Heart left ventricle (tissue), 16 donors: Measurements from ENCODE around the gene GSC. TPM values are rescaled to one million over a fixed set of nuclear protein-coding genes. Genes with fewer than 3 reads are reported as not detected.
"Not testable (repeated sequence)": the region's sequence is repeated elsewhere in the genome, so short reads cannot be mapped to it uniquely, and the experiment has no call there.

Source experiments
- ATAC-seq, 4 donors: fragments of 200-7000 bp; cut with Tn5 transposase; one replicate each; pipeline ENCODE4 v1.9.1; 2020 to 2022; ENCODE audit warnings: moderate library complexity in 4 of 4, mild to moderate bottlenecking in 3 of 4, moderate number of reproducible peaks in 1 of 4
- DNase-seq, 5 donors: peaks; one replicate each; pipeline ENCODE4 v3.0.0-alpha.2; 2020
- H3K27ac ChIP-seq, 12 donors: fragments of 200-600 bp; sonication (generic) in 4 of 12; one replicate each; pipeline versions ENCODE4 v1.5.0 to v1.8.0; 2016 to 2022; ENCODE audit warnings: mild to moderate bottlenecking in 2 of 12
- H3K27me3 ChIP-seq, 9 donors: fragments of 200-600 bp; sonication (generic) in 2 of 9; one replicate each; pipeline versions ENCODE4 v1.5.1 to v1.8.0; 2016 to 2022; ENCODE audit warnings: mild to moderate bottlenecking in 3 of 9
- H3K36me3 ChIP-seq, 9 donors: fragments of 200-600 bp; sonication (generic) in 2 of 9; one replicate each; pipeline versions ENCODE4 v1.5.0 to v1.8.0; 2018 to 2022; ENCODE audit warnings: mild to moderate bottlenecking in 2 of 9
- H3K4me1 ChIP-seq, 12 donors: fragments of 200-600 bp; sonication (generic) in 4 of 12; one replicate each; pipeline versions ENCODE4 v1.5.0 to v1.8.0; 2016 to 2022; ENCODE audit warnings: mild to moderate bottlenecking in 3 of 12
- H3K4me3 ChIP-seq, 12 donors: fragments of 200-600 bp; sonication (generic) in 4 of 12; one replicate each; pipeline versions ENCODE4 v1.5.0 to v1.8.0; 2017 to 2022; ENCODE audit warnings: mild to moderate bottlenecking in 9 of 12, moderate library complexity in 4 of 12
- H3K9me3 ChIP-seq, 12 donors: fragments of 200-600 bp; sonication (generic) in 4 of 12; one replicate each; pipeline versions ENCODE4 v1.5.0 to v1.8.0; 2016 to 2022; ENCODE audit warnings: mild to moderate bottlenecking in 1 of 12
- CTCF ChIP-seq, 12 donors: fragments of 200-600 bp; sonication (generic) in 4 of 12; IDR thresholded peaks; one replicate each; pipeline versions ENCODE4 v1.5.0 to v1.8.0; 2018 to 2022; ENCODE audit warnings: antibody characterized with exemption in 12 of 12, mild to moderate bottlenecking in 5 of 12
- POLR2A ChIP-seq, 2 donors: fragments of 450-650 bp; IDR thresholded peaks; one replicate each; pipeline ENCODE4 v1.6.1; 2017; ENCODE audit warnings: antibody characterized with exemption in 2 of 2, mild to moderate bottlenecking in 2 of 2, moderate library complexity in 2 of 2
- WGBS, 4 donors: extraction: QIAGEN DNeasy Blood & Tissue Kit in 2 of 4; methylation state at CpG; one replicate each; pipeline versions ENCODE4 v1.1.5 to v1.1.7; 2013 to 2018; 5-methylcytosine and 5-hydroxymethylcytosine counted together
- intact Hi-C, 10 donors: fragments of 100-400 bp; cut with DNase I; formaldehyde crosslinking; loops; one replicate each; pipeline versions ENCODE4 v1.11.1 to v1.14.2; 2022
- polyA plus RNA-seq, 2 donors: library from polyadenylated mRNA; stranded (reverse); fragments of 200-250 nt; gene quantifications; one replicate each; pipeline ENCODE4 v1.2.3, GENCODE V29; 2013
- total RNA-seq, 9 donors: library from RNA; depleted of rRNA in 2 of 9; stranded (reverse); fragments of >200 nt in 2 of 9; fragmentation: NEBNext Ultra II Directional in 3 of 9; extraction: Animal tissue kit (Norgen Biotek cat#: 25700) in 3 of 9; gene quantifications; one replicate each; pipeline versions ENCODE4 v1.1.0 to v1.2.4, GENCODE V29; 2016 to 2023
- donor health status: ischemic (EF 13 %, LVEDD 7.1; RV severe dilation, severe dysfunction).
- donor health status: healthy with polysubstance abuse.
- donor health status: DM: no; HTN: yes; CAD: no.
- donor health status: DM: no; HTN: no; CAD: no.
- donor health status: ischemic (EF 25% LVEDD 6.9; RV normal size, moderate dysfunction).
- donor health status: ischemic (EF 25% LVEDD 5.7; RV mildly dilated, moderate dysfunction).
- donor health status: healthy.
- donor health status: DM: yes; HTN: yes; CAD: no.
- donor health status: ischemic (EF 35%, LVEDD 5.7; RV mildly dilated, moderate dysfunction).
- donor health status: nonischemic (EF 11% LVEDD 7.7; RV severe dilation, severe dysfunction).
- donor health status: DM: yes; HTN: yes; CAD: no.
- donor health status: PGD.
- donor health status: ischemic (EF 29% LVEDD 5.4; RV normal size, mild dysfunction).
- donor health status: nonischemic (EF 23%, LVEDD 6.1; RV moderate dilation, normal function).

The GSC gene
- total and polyA plus RNA-seq, 11 donors: 0.15 to 1.3 (median 0.34) TPM; not detected in 5

- TF ChIP-seq POLR2A (IDR thresholded peaks at IDR 0.05) (no peak), CTCF (IDR thresholded peaks at IDR 0.05) (no peak)
- no peaks in the 10 kb centered on the region for H3K9me3 ChIP-seq
- intact Hi-C loops: loop anchor here in 1 of 10 donors (10.0 kb wide), 1 partner anchor 589 kb away; no protein-coding TSS in a partner anchor
- no peak overlapping the region for H3K4me3 ChIP-seq
- no peak for DNase-seq
- H3K27ac ChIP-seq: peak overlapping the region in 1 of 12 donors; percentile 38
- H3K27me3 ChIP-seq: peaks cover 0 to 25% (median 0%) of the 10 kb centered on the region in 9 donors
- no peaks in the 10 kb centered on the region for H3K4me1 ChIP-seq
- 41 to 55% (median 47%) methylated on average over 5 of the region's 5 CpGs for WGBS, 4 donors
- no peak for ATAC-seq
- no peaks in the 10 kb centered on the region for H3K36me3 ChIP-seq
These were observed 35.9 kb upstream of the GSC start for GRCh38 chr14:94805680-94806288.

DNA sequence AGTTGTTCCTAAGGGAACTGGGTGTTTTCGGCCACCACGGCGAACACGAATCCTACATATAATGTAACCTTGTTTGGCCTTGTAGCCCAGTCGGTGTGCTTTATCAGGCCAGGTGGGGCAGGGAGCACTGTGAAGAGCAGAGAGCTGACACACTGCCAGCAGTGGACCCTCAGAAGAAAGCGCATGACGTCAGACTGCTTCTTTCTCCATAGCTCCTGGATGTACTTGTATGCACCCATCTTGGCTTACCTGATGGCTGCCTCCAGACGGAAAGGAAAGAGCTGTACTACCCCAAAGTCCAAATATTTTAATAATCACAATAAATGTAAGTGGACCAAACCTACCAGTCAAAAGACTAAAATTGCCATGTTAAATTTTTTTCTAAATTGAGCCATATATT lies 31.3 kb upstream of the GSC start:
- Histone ChIP-seq H3K4me1 (no peaks in the 10 kb centered on the region), H3K27ac (no peak overlapping the region), H3K9me3 (no peaks in the 10 kb centered on the region), H3K4me3 (no peak overlapping the region), H3K36me3 (no peaks in the 10 kb centered on the region), H3K27me3 (peaks cover 0 to 33% (median 0%) of the 10 kb centered on the region in 9 donors)
- DNase-seq: no peak
- intact Hi-C loops: loop anchor here in 1 of 10 donors (10.0 kb wide), 1 partner anchor 594 kb away; no protein-coding TSS in a partner anchor
- 80 to 87% (median 84%) methylated on average over 8 of the region's 8 CpGs for WGBS, 4 donors
- no peak for ATAC-seq
- TF ChIP-seq POLR2A (IDR thresholded peaks at IDR 0.05) (no peak), CTCF (IDR thresholded peaks at IDR 0.05) (no peak)

GRCh38 chr14:94800764-94801163 lies 30.9 kb upstream of the GSC start:
- ATAC-seq, H3K9me3 ChIP-seq, H3K36me3 ChIP-seq, H3K4me3 ChIP-seq, DNase-seq, H3K4me1 ChIP-seq, H3K27ac ChIP-seq: not testable (repeated sequence)
- intact Hi-C loops: loop anchor here in 1 of 10 donors (10.0 kb wide), 1 partner anchor 594 kb away; no protein-coding TSS in a partner anchor
- 67 to 84% (median 69%) methylated on average over 9 of the region's 9 CpGs for WGBS, 4 donors
- H3K27me3 ChIP-seq: peaks cover 0 to 33% (median 0%) of the 10 kb centered on the region in 9 donors

DNA sequence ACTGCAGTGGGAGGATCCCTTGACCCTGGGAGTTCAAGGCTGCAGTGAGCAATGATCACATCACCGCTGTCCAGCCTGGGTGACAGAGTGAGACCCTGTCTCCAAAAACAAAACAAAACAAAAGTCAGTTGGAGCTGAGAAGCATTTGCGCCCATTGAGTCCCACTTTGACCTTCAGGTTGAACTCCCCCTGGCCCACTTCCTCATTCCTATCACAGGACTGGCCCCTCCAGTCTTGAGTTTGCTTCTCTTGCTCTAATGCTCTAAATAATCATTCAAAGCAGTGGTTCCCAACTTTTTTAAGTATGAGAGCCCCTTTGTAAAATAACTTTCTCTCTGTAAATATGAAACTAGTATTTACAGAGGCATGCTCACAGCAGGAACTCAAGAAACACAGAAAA lies 28.0 kb upstream of the GSC start:
- Histone ChIP-seq H3K27me3 (peaks cover 0 to 55% (median 3%) of the 10 kb centered on the region in 9 donors), H3K27ac (no peak overlapping the region), H3K9me3 (no peaks in the 10 kb centered on the region), H3K4me1 (no peaks in the 10 kb centered on the region), H3K4me3 (no peak overlapping the region), H3K36me3 (no peaks in the 10 kb centered on the region)
- WGBS, 4 donors: 76 to 86% (median 82%) methylated on average over 2 of the region's 2 CpGs
- ATAC-seq (no peak), DNase-seq (no peak)
- intact Hi-C loops: no loop called here
- TF ChIP-seq CTCF (IDR thresholded peaks at IDR 0.05) (no peak), POLR2A (IDR thresholded peaks at IDR 0.05) (no peak)

DNA sequence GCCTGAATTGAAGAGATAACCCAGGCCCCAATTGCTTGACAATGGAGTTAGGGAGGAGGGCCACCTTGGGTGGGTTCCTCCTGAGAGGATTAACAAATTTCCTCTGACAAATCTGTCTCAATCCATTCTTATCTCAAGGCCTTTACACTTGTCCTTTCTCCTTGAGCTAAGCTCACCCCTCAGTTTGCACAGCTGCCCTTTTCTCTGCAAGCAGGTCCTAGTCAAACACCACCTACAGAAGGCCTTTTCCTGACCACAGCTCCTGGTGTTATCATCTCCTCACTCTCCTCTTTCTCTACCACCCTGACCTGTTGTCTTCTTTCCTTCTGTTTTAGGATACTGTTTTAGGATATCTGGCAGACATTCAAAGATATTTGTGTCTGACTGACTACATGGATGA lies 26.4 kb upstream of the GSC start:
- Histone ChIP-seq H3K27ac (no peak overlapping the region), H3K36me3 (no peaks in the 10 kb centered on the region), H3K9me3 (no peaks in the 10 kb centered on the region), H3K4me3 (no peak overlapping the region), H3K27me3 (peaks cover 0 to 59% (median 3%) of the 10 kb centered on the region in 9 donors), H3K4me1 (no peaks in the 10 kb centered on the region)
- ATAC-seq (no peak), DNase-seq (no peak)
- no peak for TF ChIP-seq POLR2A (IDR thresholded peaks at IDR 0.05)
- TF ChIP-seq CTCF (IDR thresholded peaks at IDR 0.05): no peak
- intact Hi-C loops: no loop called here
